CD4-positive, alpha-beta T cell (primary cell): ENCODE data around the gene RTN4RL1. TPM values are rescaled to one million over a fixed set of nuclear protein-coding genes. Genes with fewer than 3 reads are reported as not detected.

Experiments
- ATAC-seq: fragments of 200-7000 bp; cut with Tn5 transposase; one replicate; pipeline ENCODE4 v1.10.0; 2022; ENCODE audit warnings: mild to moderate bottlenecking; ENCODE audit not compliant: poor library complexity
- CTCF ChIA-PET: fragments of 350-600 bp; sonication (Branson Sonifier 250); formaldehyde crosslinking; loops from one replicate; lab custom pipeline; 2021; ENCODE audit warnings: antibody characterized with exemption, inconsistent platforms; lab: Charles Lee
- POLR2A ChIA-PET: fragments of 350-600 bp; sonication (Branson Sonifier 250); formaldehyde crosslinking; loops from one replicate; lab custom pipeline; 2021; ENCODE audit warnings: antibody characterized with exemption, inconsistent platforms; lab: Charles Lee
- DNase-seq, 14 experiments: peaks; one replicate each; pipeline ENCODE4 v3.0.0-alpha.2; 2013 to 2020; ENCODE audit warnings: mixed read lengths in 2 of 14
- H3K27ac ChIP-seq, 2 donors: one replicate each; pipeline versions ENCODE4 v1.5.1 to v1.7.0; 2013; ENCODE audit warnings: low read length in 2 of 2, low read depth in 1 of 2, mild to moderate bottlenecking in 1 of 2
- H3K27me3 ChIP-seq, 2 experiments: 1 replicate in 1 of 2; 2 replicates in 1 of 2; pipeline versions ENCODE4 v1.6.1 to v1.7.0; 2013; ENCODE audit warnings: low read length in 2 of 2, control low read depth in 1 of 2, mild to moderate bottlenecking in 1 of 2, moderate library complexity in 1 of 2; ENCODE audit not compliant: insufficient read depth in 2 of 2, control insufficient read depth in 1 of 2
- H3K36me3 ChIP-seq: one replicate; pipeline ENCODE4 v1.6.1; 2013; ENCODE audit warnings: low read length, control low read depth; ENCODE audit not compliant: insufficient read depth
- H3K4me1 ChIP-seq: one replicate; pipeline ENCODE4 v1.6.1; 2013; ENCODE audit warnings: low read length, control low read depth; ENCODE audit not compliant: insufficient read depth
- H3K4me3 ChIP-seq: one replicate; pipeline ENCODE4 v1.5.1; 2013; ENCODE audit warnings: mild to moderate bottlenecking, low read length, moderate library complexity
- H3K9me3 ChIP-seq, 2 experiments: 1 replicate in 1 of 2; 2 replicates in 1 of 2; pipeline versions ENCODE4 v1.6.1 to v1.7.0; 2013; ENCODE audit warnings: low read length in 2 of 2, mild to moderate bottlenecking in 2 of 2, control low read depth in 1 of 2, moderate library complexity in 1 of 2; ENCODE audit not compliant: control insufficient read depth in 1 of 2, insufficient read depth in 1 of 2
- H3K27ac Mint-ChIP-seq: one replicate; pipeline ENCODE4 v1.8.0; 2020; ENCODE audit warnings: mixed read lengths
- H3K27me3 Mint-ChIP-seq: one replicate; pipeline ENCODE4 v1.8.0; 2021; ENCODE audit warnings: mixed read lengths
- H3K36me3 Mint-ChIP-seq: one replicate; pipeline ENCODE4 v1.8.0; 2021; ENCODE audit warnings: low read depth, mixed read lengths
- H3K4me1 Mint-ChIP-seq: one replicate; pipeline ENCODE4 v1.8.0; 2021; ENCODE audit warnings: low read depth, mixed read lengths
- H3K4me3 Mint-ChIP-seq: one replicate; pipeline ENCODE4 v1.8.0; 2020; ENCODE audit warnings: mild to moderate bottlenecking, mixed read lengths
- H3K9me3 Mint-ChIP-seq: one replicate; pipeline ENCODE4 v1.8.0; 2020; ENCODE audit warnings: mixed read lengths
- CTCF ChIP-seq: fragments of 200-600 bp; IDR thresholded peaks from one replicate; pipeline ENCODE4 v1.8.0; 2022; ENCODE audit warnings: antibody characterized with exemption, mild to moderate bottlenecking
- intact Hi-C, 2 experiments: fragments of 100-400 bp; cut with DNase I in 1 of 2; cut with micrococcal nuclease in 1 of 2; formaldehyde crosslinking; loops; one replicate each; pipeline versions ENCODE4 v1.15.1 to v1.9.0; 2023 to 2025; cut with DNase I, micrococcal nuclease
- total RNA-seq, 174 experiments: library from RNA in 2 of 174; stranded (reverse) in 2 of 174; gene quantifications; one replicate each; pipeline ENCODE4 v1.2.3 and lab custom pipeline; 2021 to 2026

Gene RTN4RL1
- total RNA-seq, 2 experiments from 2014 or later: 0.06 to 0.11 TPM

- no peak for ATAC-seq
- H3K9me3 Mint-ChIP-seq: no peaks in the 10 kb centered on the region
Observed at GRCh38 chr17:1975573-1975972, 49.6 kb downstream of the RTN4RL1 start.

GRCh38 chr17:1972487-1973160, 52.5 kb downstream of the RTN4RL1 start:
- intact Hi-C loops: no loop called here
- Mint-ChIP-seq H3K36me3 (no peaks in the 10 kb centered on the region), H3K9me3 (no peaks in the 10 kb centered on the region), H3K4me3 (no peak overlapping the region), H3K27me3 (peaks cover 58% of the 10 kb centered on the region), H3K4me1 (peaks cover 18% of the 10 kb centered on the region), H3K27ac (no peak overlapping the region)
- POLR2A ChIA-PET: no interaction called here
- CTCF ChIA-PET: no interaction called here
- DNase-seq (no peak), ATAC-seq (no peak)
- no peak for TF ChIP-seq CTCF
- no peak overlapping the region for H3K4me3 ChIP-seq
- peaks cover 10 to 14% of the 10 kb centered on the region in 2 experiments for H3K27me3 ChIP-seq
- no peaks in the 10 kb centered on the region for H3K9me3 ChIP-seq
- H3K4me1 ChIP-seq: peaks cover 13% of the 10 kb centered on the region
- no peaks in the 10 kb centered on the region for H3K36me3 ChIP-seq
- no peak overlapping the region for H3K27ac ChIP-seq

More at GRCh38 chr17:1975573-1975972, 49.6 kb downstream of the RTN4RL1 start:
- POLR2A ChIA-PET: no interaction called here
- Mint-ChIP-seq H3K36me3 (no peaks in the 10 kb centered on the region), H3K27me3 (peaks cover 43% of the 10 kb centered on the region), H3K27ac (no peak overlapping the region), H3K4me1 (peaks cover 18% of the 10 kb centered on the region), H3K4me3 (no peak overlapping the region)
- Histone ChIP-seq H3K27me3 (peaks cover 14 to 19% of the 10 kb centered on the region in 2 experiments), H3K36me3 (no peaks in the 10 kb centered on the region), H3K4me3 (no peak overlapping the region), H3K4me1 (peaks cover 13% of the 10 kb centered on the region), H3K27ac (no peak overlapping the region), H3K9me3 (no peaks in the 10 kb centered on the region)
- no peak for TF ChIP-seq CTCF
- intact Hi-C loops: no loop called here
- DNase-seq: no peak
- CTCF ChIA-PET: no interaction called here

GRCh38 chr17:1970843-1971384, 54.2 kb downstream of the RTN4RL1 start:
- ChIA-PET CTCF (no interaction called here), POLR2A (no interaction called here)
- Mint-ChIP-seq H3K36me3 (no peaks in the 10 kb centered on the region), H3K9me3 (no peaks in the 10 kb centered on the region), H3K4me1 (peaks cover 12% of the 10 kb centered on the region), H3K4me3 (no peak overlapping the region), H3K27ac (no peak overlapping the region), H3K27me3 (peaks cover 46% of the 10 kb centered on the region)
- Histone ChIP-seq H3K27me3 (peaks cover 0 to 3% of the 10 kb centered on the region in 2 experiments), H3K9me3 (no peaks in the 10 kb centered on the region), H3K4me3 (no peak overlapping the region), H3K4me1 (peaks cover 6% of the 10 kb centered on the region), H3K36me3 (no peaks in the 10 kb centered on the region), H3K27ac (no peak overlapping the region)
- no peak for TF ChIP-seq CTCF
- ATAC-seq (no peak), DNase-seq (no peak)
- intact Hi-C loops: no loop called here
